GM12878 (cell line): Measurements from ENCODE around the gene DHDDS. TPM values are rescaled to one million over a fixed set of nuclear protein-coding genes. Genes with fewer than 3 reads are reported as not detected.

Source experiments
- ATAC-seq: fragments of 200-7000 bp; cut with Tn5 transposase; 3 replicates; pipeline ENCODE4 v1.9.1; 2020; ENCODE audit warnings: mild to moderate bottlenecking, moderate library complexity
- BruUV-seq: library from RNA; stranded (reverse); fragments of 400-500 nt; replicated peaks from 2 replicates; lab custom pipeline; 2021; lab: Mats Ljungman, UMichigan
- CTCF ChIA-PET: fragments of 300-600 bp; sonication (Branson Sonifier 250); formaldehyde crosslinking; extraction: SDS; loops from one replicate; lab custom pipeline; 2021; ENCODE audit warnings: inconsistent platforms; lab: Yijun Ruan, JAX
- POLR2A ChIA-PET: fragments of 350-600 bp; formaldehyde crosslinking; extraction: SDS; loops from one replicate; lab custom pipeline; 2021; ENCODE audit warnings: inconsistent platforms; lab: Charles Lee
- RAD21 ChIA-PET: fragments of 300-600 bp; sonication (Branson Sonifier 250); formaldehyde crosslinking; loops from one replicate; lab custom pipeline; 2023; ENCODE audit warnings: antibody characterized with exemption; ENCODE audit not compliant: unreplicated experiment; lab: Charles Lee
- SMC1A ChIA-PET: fragments of 300-600 bp; sonication (Branson Sonifier 250); formaldehyde crosslinking; loops from one replicate; lab custom pipeline; 2023; ENCODE audit not compliant: unreplicated experiment, uncharacterized antibody; lab: Charles Lee
- DNase-seq: peaks from one replicate; pipeline ENCODE4 v3.0.0-alpha.2; 2011; ENCODE audit warnings: low read depth, low spot score
- FAIRE-seq: peaks from 3 replicates; lab custom pipeline; 2011; peaks lifted over from hg19 to GRCh38; lab: Jason Lieb, UNC
- H2AFZ ChIP-seq: 2 replicates; pipeline ENCODE4 v1.6.0; 2011; ENCODE audit warnings: low read depth, low read length, control low read depth; ENCODE audit not compliant: control insufficient read depth
- H3K27ac ChIP-seq: 2 replicates; pipeline ENCODE4 v1.5.1; 2011; ENCODE audit warnings: control low read depth; ENCODE audit not compliant: control insufficient read depth, insufficient read depth
- H3K27me3 ChIP-seq, 2 experiments: replicated peaks in 1 of 2; 2 replicates each; pipeline versions ENCODE4 v1.6.0 to v1.6.1; 2011; ENCODE audit warnings: low read length in 1 of 2; ENCODE audit not compliant: control insufficient read depth in 2 of 2, insufficient read depth in 2 of 2
- H3K36me3 ChIP-seq, 2 experiments: 2 replicates each; pipeline ENCODE4 v1.5.1; 2011; ENCODE audit warnings: low read length in 1 of 2; ENCODE audit not compliant: control insufficient read depth in 2 of 2, insufficient read depth in 2 of 2
- H3K4me1 ChIP-seq: 2 replicates; pipeline ENCODE4 v1.6.1; 2011; ENCODE audit warnings: mild to moderate bottlenecking, low read length, moderate library complexity, mixed read lengths; ENCODE audit not compliant: control insufficient read depth, insufficient read depth
- H3K4me2 ChIP-seq: 2 replicates; pipeline ENCODE4 v1.6.0; 2011; ENCODE audit warnings: control low read depth; ENCODE audit not compliant: control insufficient read depth, insufficient read depth
- H3K4me3 ChIP-seq: fragments of 200-600 bp; sonication (generic); 2 replicates; pipeline ENCODE4 v1.5.1; 2016
- H3K79me2 ChIP-seq: 2 replicates; pipeline ENCODE4 v1.6.0; 2011; ENCODE audit warnings: low read length; ENCODE audit not compliant: control insufficient read depth, insufficient read depth
- H3K9ac ChIP-seq: 2 replicates; pipeline ENCODE4 v1.8.0; 2011; ENCODE audit warnings: low read length, control low read depth, mixed read lengths; ENCODE audit not compliant: control insufficient read depth, insufficient read depth
- H3K9me3 ChIP-seq: replicated peaks from 3 replicates; pipeline ENCODE4 v1.5.1; 2011; ENCODE audit warnings: mild to moderate bottlenecking, low read length; ENCODE audit not compliant: control insufficient read depth, insufficient read depth
- H4K20me1 ChIP-seq: 2 replicates; pipeline ENCODE4 v1.6.0; 2011; ENCODE audit not compliant: control insufficient read depth, insufficient read depth
- BHLHE40 ChIP-seq, 2 experiments: fragments of 450-650 bp in 1 of 2; IDR thresholded peaks; 2 replicates each; pipeline ENCODE4 v1.6.1; 2011 to 2017; ENCODE audit warnings: low read depth in 2 of 2, borderline replicate concordance in 1 of 2, improper control_type of control experiment in 1 of 2, low read length in 1 of 2, mild to moderate bottlenecking in 1 of 2
- CEBPB ChIP-seq, 2 experiments: fragments of 150-350 bp in 1 of 2; IDR thresholded peaks; 2 replicates each; pipeline ENCODE4 v1.6.1; 2012 to 2014; ENCODE audit warnings: low read depth in 2 of 2, low read length in 2 of 2, borderline replicate concordance in 1 of 2, inconsistent platforms in 1 of 2
- CHD4 ChIP-seq: fragments of 200-600 bp; sonication (generic); IDR thresholded peaks from 2 replicates; pipeline ENCODE4 v1.6.1; 2016; ENCODE audit warnings: mild to moderate bottlenecking
- EED ChIP-seq: sonication (generic); IDR thresholded peaks from 2 replicates; pipeline ENCODE4 v1.6.1; 2016; ENCODE audit warnings: antibody characterized with exemption, low read depth
- ETV6 ChIP-seq, 2 experiments: fragments of 450-650 bp in 1 of 2; IDR thresholded peaks in 1 of 2; conservative IDR thresholded peaks in 1 of 2; 2 replicates each; pipeline ENCODE4 v1.6.1; 2014; ENCODE audit warnings: antibody characterized with exemption in 1 of 2, borderline replicate concordance in 1 of 2, low read depth in 1 of 2, mild to moderate bottlenecking in 1 of 2, moderate library complexity in 1 of 2
- PAX5 ChIP-seq: IDR thresholded peaks from 2 replicates; pipeline ENCODE4 v1.6.1; 2011; ENCODE audit warnings: low read depth, low read length, borderline replicate concordance
- RCOR1 ChIP-seq: conservative IDR thresholded peaks from 2 replicates; pipeline ENCODE4 v1.6.1; 2012; ENCODE audit warnings: low read depth, low read length, improper control_type of control experiment
- SMAD5 ChIP-seq: IDR thresholded peaks from 2 replicates; pipeline ENCODE4 v1.6.1; 2016; ENCODE audit warnings: antibody characterized with exemption, low read depth
- SPI1 ChIP-seq: IDR thresholded peaks from 2 replicates; pipeline ENCODE4 v1.6.1; 2011; ENCODE audit warnings: low read depth, mild to moderate bottlenecking, low read length, moderate library complexity, borderline replicate concordance; ENCODE audit not compliant: insufficient read depth
- YY1 ChIP-seq: IDR thresholded peaks from 2 replicates; pipeline ENCODE4 v1.6.1; 2011; ENCODE audit warnings: low read depth, mild to moderate bottlenecking, low read length
- ZNF622 ChIP-seq: fragments of 450-650 bp; IDR thresholded peaks from 2 replicates; pipeline ENCODE4 v1.6.1; 2017; ENCODE audit warnings: mild to moderate bottlenecking, inconsistent platforms
- WGBS: methylation state at CpG from one replicate; pipeline ENCODE4 v1.1.6; 2016; ENCODE audit warnings: low lambda C conversion rate; ENCODE audit not compliant: insufficient replicate concordance, insufficient coverage; ENCODE audit errors: missing lambda C conversion rate; 5-methylcytosine and 5-hydroxymethylcytosine counted together
- in situ Hi-C: fragments of 300-500 bp; cut with MboI; formaldehyde crosslinking; loops from 9 replicates; pipeline ENCODE4 v1.14.3; 2018; ENCODE audit warnings: mixed read lengths
- intact Hi-C: fragments of 100-400 bp; cut with micrococcal nuclease; formaldehyde crosslinking; loops from one replicate; pipeline ENCODE4 v1.14.2; 2022; ENCODE audit not compliant: unreplicated experiment
- polyA plus RNA-seq, 11 experiments: library from polyadenylated mRNA; depleted of rRNA in 4 of 11; unstranded in 6 of 11; stranded (reverse) in 5 of 11; fragments of >200 nt; fragmentation: Nextera tagmentation in 4 of 11; fragmentation: Illumina TruSeq in 1 of 11; extraction: Ambion mirVana in 4 of 11; extraction: Trizol in 1 of 11; gene quantifications; 1 replicate in 1 of 11; 2 replicates in 10 of 11; pipeline versions ENCODE4 v1.2.1 to v1.2.3, GENCODE V29; 2011 to 2016; ENCODE audit warnings: inconsistent platforms in 2 of 11, missing spikeins in 2 of 11, low read depth in 1 of 11
- total RNA-seq, 4 experiments: library from RNA; depleted of rRNA in 3 of 4; stranded (reverse); fragments of >200 nt in 3 of 4; fragmentation: Illumina TruSeq in 1 of 4; extraction: Trizol in 1 of 4; gene quantifications; 2 replicates each; pipeline versions ENCODE4 v1.2.1 to v1.2.3, GENCODE V29; 2013 to 2021

DHDDS gene
- total and polyA plus RNA-seq, 10 of the 15 experiments (the other 5 are each of a cell fraction or from before 2014, with no cell fraction given) = 22.7 to 47.5 (median 36.4) TPM

- H3K27ac ChIP-seq = no peak overlapping the region
- H3K9me3 ChIP-seq = no peaks in the 10 kb centered on the region
- H3K36me3 ChIP-seq = no peaks in the 10 kb centered on the region
- no peak for DNase-seq
- BruUV-seq = no TSS peak
- H3K4me2 ChIP-seq = no peak overlapping the region
- H4K20me1 ChIP-seq = no peaks in the 10 kb centered on the region
- RAD21 ChIA-PET = no interaction called here
- H3K27me3 ChIP-seq = no peaks in the 10 kb centered on the region
- H3K4me1 ChIP-seq = no peaks in the 10 kb centered on the region
- TF ChIP-seq PAX5 (no peak), EED (no peak), ZNF622 (no peak), SMAD5 (no peak), RCOR1 (no peak), CHD4 (no peak), YY1 (no peak), CEBPB (IDR thresholded peaks at IDR 0.05; ENCODE audit: borderline replicate concordance in 1 of 2, low read depth in 2 of 2, low read length in 2 of 2) (no peak), BHLHE40 (IDR thresholded peaks at IDR 0.05; ENCODE audit: borderline replicate concordance in 1 of 2, low read depth in 2 of 2, low read length in 1 of 2) (no peak), ETV6 (conservative IDR thresholded peaks at IDR 0.05 in 1 of 2, IDR thresholded peaks at IDR 0.05 in 1 of 2; ENCODE audit: borderline replicate concordance in 1 of 2, low read depth in 1 of 2) (no peak), SPI1 (no peak)
- TF ChIP-seq, all 136 proteins: peak for 0
- Histone ChIP-seq H2AFZ (no peak overlapping the region), H3K79me2 (no peaks in the 10 kb centered on the region), H3K9ac (no peak overlapping the region), H3K4me3 (no peak overlapping the region)
- ChIA-PET SMC1A (no interaction called here), CTCF (interaction anchor here (0.9 to 1.7 kb wide), 2 partner anchors 17 to 115 kb away, joined by 3 read pairs; no protein-coding TSS in a partner anchor), POLR2A (interaction anchor here (0.5 kb wide), 1 partner anchor 43 kb away, joined by 3 read pairs; no protein-coding TSS in a partner anchor)
- intact Hi-C loops (no loop called here), in situ Hi-C loops (no loop called here)
- ATAC-seq = no peak
- no peak for FAIRE-seq
- 100% methylated on average over 2 of the region's 2 CpGs for WGBS
These were observed 50.8 kb downstream of the DHDDS start for GRCh38 chr1:26482921-26483320.
